K562 (cell line): Measurements from ENCODE around the gene SYNGR3. TPM values are rescaled to one million over a fixed set of nuclear protein-coding genes. Genes with fewer than 3 reads are reported as not detected.

Experiments
- DACH1 ChIP-seq: fragments of 450-650 bp; IDR thresholded peaks from 2 replicates; pipeline ENCODE4 v1.6.1; 2018; ENCODE audit not compliant: partially characterized antibody
- ZBTB11 ChIP-seq, 3 experiments: fragments of 200-800 bp in 1 of 3; fragments of 250-450 bp in 1 of 3; fragments of 450-650 bp in 1 of 3; sonication (Bioruptor Pico) in 1 of 3; sonication (Bioruptor generic) in 1 of 3; formaldehyde crosslinking in 1 of 3; IDR thresholded peaks; 2 replicates each; pipeline versions ENCODE4 v1.6.1 to v1.8.0; 2016 to 2022; ENCODE audit warnings: mild to moderate bottlenecking in 2 of 3, missing genetic modification characterization in 2 of 3, missing compliant biosample characterization in 1 of 3, moderate library complexity in 1 of 3
- ZBTB40 ChIP-seq, 2 experiments: fragments of 450-650 bp in 1 of 2; sonication (generic) in 1 of 2; formaldehyde crosslinking in 1 of 2; IDR thresholded peaks; 2 replicates each; pipeline versions ENCODE4 v1.7.1 to v1.9.0; 2016 to 2022; ENCODE audit warnings: inconsistent platforms in 1 of 2, mild to moderate bottlenecking in 1 of 2, missing genetic modification reagents in 1 of 2
- ZBTB49 ChIP-seq: sonication (generic); formaldehyde crosslinking; IDR thresholded peaks from 2 replicates; pipeline ENCODE4 v1.8.0; 2022; ENCODE audit warnings: missing genetic modification reagents, mild to moderate bottlenecking, borderline replicate concordance
- polyA plus RNA-seq, 8 experiments: library from polyadenylated mRNA; depleted of rRNA in 4 of 8; stranded (reverse) in 5 of 8; unstranded in 3 of 8; fragments of >200 nt; fragmentation: Nextera tagmentation in 2 of 8; fragmentation: Illumina TruSeq in 1 of 8; extraction: Ambion mirVana in 2 of 8; extraction: Trizol in 1 of 8; gene quantifications; 2 replicates each; pipeline versions ENCODE4 v1.2.1 to v1.2.3, GENCODE V29; 2011 to 2014; ENCODE audit warnings: inconsistent platforms in 1 of 8, missing spikeins in 1 of 8
- total RNA-seq, 7 experiments: library from RNA; depleted of rRNA in 6 of 7; stranded (reverse); fragments of >200 nt in 6 of 7; fragmentation: Illumina TruSeq in 2 of 7; extraction: Trizol in 2 of 7; gene quantifications; 2 replicates each; pipeline versions ENCODE4 v1.2.1 to v1.2.3, GENCODE V29; 2011 to 2021; ENCODE audit warnings: low replicate concordance in 1 of 7

The SYNGR3 gene
- total and polyA plus RNA-seq, 9 of the 15 experiments (the other 6 are each of a cell fraction or from before 2014, with no cell fraction given) = 3.7 to 69.2 (median 36.3) TPM

- TF ChIP-seq ZBTB40 (IDR thresholded peaks at IDR 0.05) = no peak
- no peak for TF ChIP-seq ZBTB40 (CRISPR knock-in tag; IDR thresholded peaks at IDR 0.05)
- TF ChIP-seq ZBTB11 (CRISPR knock-in tag; IDR thresholded peaks at IDR 0.05) = no peak
- TF ChIP-seq DACH1 = no peak
- TF ChIP-seq ZBTB49 (CRISPR knock-in tag) = no peak
These were observed 39.7 kb upstream of the SYNGR3 start (continued) for GRCh38 chr16:1950047-1950446.
